Stomach (tissue), 4 donors: ENCODE measurements around the gene OR2T11.

ENCODE experiments used
- CTCF ChIP-seq, 7 experiments: fragments of 450-650 bp in 4 of 7; fragments of 200-600 bp in 3 of 7; sonication (generic) in 3 of 7; IDR thresholded peaks; one replicate each; pipeline ENCODE4 v1.5.1; 2016 to 2019; ENCODE audit warnings: antibody characterized with exemption in 7 of 7, control low read depth in 2 of 7, mild to moderate bottlenecking in 1 of 7
- EP300 ChIP-seq: sonication (generic); formaldehyde crosslinking; IDR thresholded peaks from one replicate; pipeline ENCODE4 v1.6.1; 2017; ENCODE audit warnings: antibody characterized with exemption
- POLR2A ChIP-seq, 4 donors: fragments of 450-650 bp; IDR thresholded peaks; one replicate each; pipeline ENCODE4 v1.6.1; 2016; ENCODE audit warnings: antibody characterized with exemption in 4 of 4, control low read depth in 2 of 4, mild to moderate bottlenecking in 1 of 4, moderate library complexity in 1 of 4
- POLR2AphosphoS5 ChIP-seq, 3 donors: sonication (generic); formaldehyde crosslinking; IDR thresholded peaks; one replicate each; pipeline ENCODE4 v1.6.1; 2016; ENCODE audit warnings: antibody characterized with exemption in 3 of 3

GRCh38 chr1:248596615-248597014 is 38.3 kb downstream of the OR2T11 start:
- no peak for TF ChIP-seq POLR2A (IDR thresholded peaks at IDR 0.05)
- TF ChIP-seq CTCF (IDR thresholded peaks at IDR 0.05) = no peak
- TF ChIP-seq POLR2AphosphoS5 (IDR thresholded peaks at IDR 0.05) = no peak
- TF ChIP-seq EP300 = no peak
